ENCODE data around the gene DMD.

DNA sequence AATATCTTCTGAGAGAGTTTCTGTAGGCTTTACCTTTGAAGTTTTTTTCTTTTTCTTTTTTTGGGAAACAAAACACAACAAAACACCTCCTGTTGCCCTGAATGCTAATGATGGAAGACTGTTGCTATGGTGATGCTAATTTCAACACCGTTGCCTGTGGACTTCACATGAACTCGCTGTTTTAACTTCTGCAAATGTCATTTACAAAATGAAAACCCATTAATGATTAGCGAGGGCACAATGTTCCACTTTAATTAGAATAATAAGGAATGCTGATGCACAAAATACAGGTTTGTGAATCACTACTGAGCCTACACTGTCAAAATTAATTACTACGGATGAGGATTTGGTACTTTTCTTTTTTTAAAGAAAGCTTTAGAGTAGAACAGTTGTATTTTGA lies 1912.4 kb downstream of the DMD start:
- TF ChIP-seq EZH2phosphoT487 (IDR thresholded peaks at IDR 0.05; ENCODE audit: insufficient read depth, low read depth) (no peak), EZH2 (IDR thresholded peaks at IDR 0.05; ENCODE audit: insufficient read depth, poor library complexity, severe bottlenecking) (no peak)

Data from GM23248 (cell line).